Vagina (tissue), 2 donors: ENCODE results near the gene FRYL.

Source experiments
- CTCF ChIP-seq, 3 experiments: fragments of 450-650 bp in 2 of 3; fragments of 200-600 bp in 1 of 3; sonication (generic) in 1 of 3; IDR thresholded peaks; one replicate each; pipeline ENCODE4 v1.5.1; 2017 to 2019; ENCODE audit warnings: antibody characterized with exemption in 3 of 3, mild to moderate bottlenecking in 2 of 3, moderate library complexity in 2 of 3
- POLR2A ChIP-seq, 2 donors: fragments of 450-650 bp; IDR thresholded peaks; one replicate each; pipeline ENCODE4 v1.6.1; 2017; ENCODE audit warnings: antibody characterized with exemption in 2 of 2, mild to moderate bottlenecking in 2 of 2, moderate library complexity in 2 of 2
- POLR2AphosphoS5 ChIP-seq, 2 donors: sonication (generic); formaldehyde crosslinking; IDR thresholded peaks; one replicate each; pipeline ENCODE4 v1.9.0; 2017; ENCODE audit warnings: antibody characterized with exemption in 2 of 2, mild to moderate bottlenecking in 2 of 2, low read depth in 1 of 2; ENCODE audit not compliant: insufficient read depth in 1 of 2

GRCh38 chr4:48669086-48669485 is 111.0 kb downstream of the FRYL start:
- TF ChIP-seq CTCF (IDR thresholded peaks at IDR 0.05) (no peak), POLR2A (IDR thresholded peaks at IDR 0.05) (no peak), POLR2AphosphoS5 (IDR thresholded peaks at IDR 0.05; ENCODE audit: insufficient read depth in 1 of 2, low read depth in 1 of 2) (no peak)
